Activated CD4-positive, alpha-beta T cell treated with anti-CD3 and anti-CD28 coated beads, Interleukin-2, amount 50 U/mL, for 1 hour (primary cell): ENCODE data around the gene WHAMM.
"Not testable (repeated sequence)": the region's sequence is repeated elsewhere in the genome, so short reads cannot be mapped to it uniquely, and the experiment has no call there.

Experiments used
- DNase-seq: peaks from one replicate; pipeline ENCODE4 v3.0.0-alpha.2; 2020

Gene WHAMM

GRCh38 chr15:82803793-82804574 is 5.4 kb upstream of the WHAMM start:
- DNase-seq: no peak

- DNase-seq: no peak
Measured at GRCh38 chr15:82804575-82804949, 4.9 kb upstream of the WHAMM start.

GRCh38 chr15:82805994-82806406 is 3.4 kb upstream of the WHAMM start, which contains the start of gene FSD2:
Gene FSD2 (minus strand): TSS chr15:82806069. CDS start chr15:82787390, 18,679 bp downstream.
- DNase-seq: no peak

GRCh38 chr15:82807920-82808633 is 1.4 kb upstream of the WHAMM start:
- DNase-seq: no peak

GRCh38 chr15:82808634-82809041 is 790 bp upstream of the WHAMM start:
- DNase-seq: no peak

GRCh38 chr15:82810061-82810889 is 847 bp downstream of the WHAMM start:
- peak; percentile 23 for DNase-seq

- peak; percentile 35 for DNase-seq
Measured at GRCh38 chr15:82810890-82811426, 1.5 kb downstream of the WHAMM start.

- no peak for DNase-seq
Measured at GRCh38 chr15:82812994-82813393, 3.6 kb downstream of the WHAMM start.

- DNase-seq: no peak
Measured at GRCh38 chr15:82820128-82820527, 10.7 kb downstream of the WHAMM start.

- not testable (repeated sequence) for DNase-seq
Measured at GRCh38 chr15:82821396-82821795, 12.0 kb downstream of the WHAMM start.

GRCh38 chr15:82821851-82822250 is 12.4 kb downstream of the WHAMM start:
- not testable (repeated sequence) for DNase-seq

- no peak for DNase-seq
Measured at GRCh38 chr15:82823049-82823448, 13.6 kb downstream of the WHAMM start.

- no peak for DNase-seq
Measured at GRCh38 chr15:82828075-82828474, 18.6 kb downstream of the WHAMM start.

GRCh38 chr15:82829234-82829633 is 19.8 kb downstream of the WHAMM start:
- no peak for DNase-seq

GRCh38 chr15:82830427-82831173 is 21.2 kb downstream of the WHAMM start:
- DNase-seq: no peak

GRCh38 chr15:82831894-82832600 is 22.6 kb downstream of the WHAMM start:
- no peak for DNase-seq

GRCh38 chr15:82832601-82833361 is 23.4 kb downstream of the WHAMM start:
- DNase-seq: no peak

GRCh38 chr15:82833362-82833682 is 23.9 kb downstream of the WHAMM start:
- DNase-seq: no peak

- no peak for DNase-seq
Measured at GRCh38 chr15:82835391-82835917, 26.0 kb downstream of the WHAMM start.

GRCh38 chr15:82838096-82838735 is 28.8 kb downstream of the WHAMM start:
- no peak for DNase-seq
